Hepatocyte (in vitro differentiated cells): Measurements from ENCODE around the gene UNC93B1.

Experiments used
- EZH2phosphoT487 ChIP-seq: fragments of 200-600 bp; sonication (generic); IDR thresholded peaks from one replicate; pipeline ENCODE4 v1.6.1; 2018; ENCODE audit warnings: antibody characterized with exemption, mild to moderate bottlenecking, low read depth, moderate library complexity; ENCODE audit not compliant: unreplicated experiment, severe bottlenecking
- TF ChIP-seq, protein P1 (sequence below): fragments of 200-600 bp; sonication (generic); IDR thresholded peaks from 2 replicates; pipeline ENCODE4 v1.5.1; 2016; ENCODE audit warnings: antibody characterized with exemption, mild to moderate bottlenecking; ENCODE audit not compliant: poor library complexity

DNA sequence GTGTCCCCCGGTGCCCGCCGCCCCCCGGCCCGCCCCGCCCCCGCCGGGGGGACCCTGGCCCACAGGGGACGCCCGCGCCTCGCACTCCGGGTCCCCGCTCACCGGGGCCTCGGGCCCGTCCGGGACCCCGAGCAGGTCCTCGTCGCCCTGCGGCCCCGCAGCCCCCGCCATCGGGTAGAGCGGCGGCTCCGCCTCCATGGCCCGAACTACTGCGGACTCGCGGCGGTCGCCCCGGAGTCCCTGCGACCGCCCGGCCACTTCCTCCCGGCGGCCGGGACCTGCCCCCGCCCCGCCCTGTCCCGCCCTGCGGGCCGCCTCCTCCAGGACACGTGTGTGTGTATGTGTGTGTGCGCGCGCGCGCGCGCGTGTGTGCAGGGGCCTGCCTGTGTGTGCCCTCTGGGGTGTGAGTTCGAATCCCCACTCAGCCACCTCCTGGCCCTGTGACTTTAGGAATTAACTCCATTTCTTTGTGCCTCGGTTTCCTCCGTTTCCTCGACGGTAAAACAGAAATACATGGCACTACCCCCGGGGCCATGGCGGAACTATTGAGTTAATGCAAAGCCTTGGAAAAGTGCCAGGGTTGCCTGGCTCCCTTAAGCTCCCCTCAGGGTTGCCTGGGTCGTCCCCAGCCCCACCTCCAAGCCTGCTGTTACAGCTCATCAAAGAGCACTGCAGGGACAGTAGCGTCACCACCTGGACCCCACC, at the start of gene UNC93B1:
- TF ChIP-seq, protein P1, sequence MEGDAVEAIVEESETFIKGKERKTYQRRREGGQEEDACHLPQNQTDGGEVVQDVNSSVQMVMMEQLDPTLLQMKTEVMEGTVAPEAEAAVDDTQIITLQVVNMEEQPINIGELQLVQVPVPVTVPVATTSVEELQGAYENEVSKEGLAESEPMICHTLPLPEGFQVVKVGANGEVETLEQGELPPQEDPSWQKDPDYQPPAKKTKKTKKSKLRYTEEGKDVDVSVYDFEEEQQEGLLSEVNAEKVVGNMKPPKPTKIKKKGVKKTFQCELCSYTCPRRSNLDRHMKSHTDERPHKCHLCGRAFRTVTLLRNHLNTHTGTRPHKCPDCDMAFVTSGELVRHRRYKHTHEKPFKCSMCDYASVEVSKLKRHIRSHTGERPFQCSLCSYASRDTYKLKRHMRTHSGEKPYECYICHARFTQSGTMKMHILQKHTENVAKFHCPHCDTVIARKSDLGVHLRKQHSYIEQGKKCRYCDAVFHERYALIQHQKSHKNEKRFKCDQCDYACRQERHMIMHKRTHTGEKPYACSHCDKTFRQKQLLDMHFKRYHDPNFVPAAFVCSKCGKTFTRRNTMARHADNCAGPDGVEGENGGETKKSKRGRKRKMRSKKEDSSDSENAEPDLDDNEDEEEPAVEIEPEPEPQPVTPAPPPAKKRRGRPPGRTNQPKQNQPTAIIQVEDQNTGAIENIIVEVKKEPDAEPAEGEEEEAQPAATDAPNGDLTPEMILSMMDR = no peak
- TF ChIP-seq EZH2phosphoT487 = no peak
